Glutamatergic neuron (in vitro differentiated cells): Measurements from ENCODE around the gene KRTAP5-2. TPM values are rescaled to one million over a fixed set of nuclear protein-coding genes. Genes with fewer than 3 reads are reported as not detected.
"Not testable (repeated sequence)": the region's sequence is repeated elsewhere in the genome, so short reads cannot be mapped to it uniquely, and the experiment has no call there.

Experiments
- DNase-seq: peaks from one replicate; pipeline ENCODE4 v3.0.0; 2022
- H3K27ac Mint-ChIP-seq: one replicate; pipeline ENCODE4 v1.8.0; 2020; ENCODE audit warnings: mild to moderate bottlenecking, mixed read lengths, inconsistent platforms; ENCODE audit not compliant: unreplicated experiment
- H3K27me3 Mint-ChIP-seq: one replicate; pipeline ENCODE4 v1.8.0; 2020; ENCODE audit warnings: mild to moderate bottlenecking, moderate library complexity, mixed read lengths, inconsistent platforms; ENCODE audit not compliant: unreplicated experiment
- H3K36me3 Mint-ChIP-seq: one replicate; pipeline ENCODE4 v1.8.0; 2020; ENCODE audit warnings: mild to moderate bottlenecking, mixed read lengths, inconsistent platforms; ENCODE audit not compliant: unreplicated experiment
- H3K4me1 Mint-ChIP-seq: one replicate; pipeline ENCODE4 v1.8.0; 2020; ENCODE audit warnings: mild to moderate bottlenecking, low read depth, mixed read lengths, inconsistent platforms; ENCODE audit not compliant: unreplicated experiment
- H3K4me3 Mint-ChIP-seq: one replicate; pipeline ENCODE4 v1.8.0; 2020; ENCODE audit warnings: mild to moderate bottlenecking, mixed read lengths, inconsistent platforms; ENCODE audit not compliant: unreplicated experiment
- H3K9me3 Mint-ChIP-seq: one replicate; pipeline ENCODE4 v1.8.0; 2020; ENCODE audit warnings: mild to moderate bottlenecking, moderate library complexity, mixed read lengths, inconsistent platforms; ENCODE audit not compliant: unreplicated experiment
- total RNA-seq: library from RNA; stranded (reverse); fragmentation: NEBNext Ultra II Directional; extraction: Animal tissue kit (Norgen Biotek cat#: 25700); gene quantifications from one replicate; pipeline ENCODE4 v1.2.1, GENCODE V29; 2021; ENCODE audit not compliant: unreplicated experiment
- TF ChIP-seq, protein P1 (sequence below): fragments of 200-600 bp; sonication (generic); IDR thresholded peaks from one replicate; pipeline ENCODE4 v1.5.0; 2021; ENCODE audit not compliant: partially characterized antibody, unreplicated experiment

The KRTAP5-2 gene
- total RNA-seq, 1 donor from 2014 or later: not detected

GRCh38 chr11:1597331-1597993 is 632 bp downstream of the KRTAP5-2 start:
- no peak overlapping the region for H3K4me3 Mint-ChIP-seq

DNA sequence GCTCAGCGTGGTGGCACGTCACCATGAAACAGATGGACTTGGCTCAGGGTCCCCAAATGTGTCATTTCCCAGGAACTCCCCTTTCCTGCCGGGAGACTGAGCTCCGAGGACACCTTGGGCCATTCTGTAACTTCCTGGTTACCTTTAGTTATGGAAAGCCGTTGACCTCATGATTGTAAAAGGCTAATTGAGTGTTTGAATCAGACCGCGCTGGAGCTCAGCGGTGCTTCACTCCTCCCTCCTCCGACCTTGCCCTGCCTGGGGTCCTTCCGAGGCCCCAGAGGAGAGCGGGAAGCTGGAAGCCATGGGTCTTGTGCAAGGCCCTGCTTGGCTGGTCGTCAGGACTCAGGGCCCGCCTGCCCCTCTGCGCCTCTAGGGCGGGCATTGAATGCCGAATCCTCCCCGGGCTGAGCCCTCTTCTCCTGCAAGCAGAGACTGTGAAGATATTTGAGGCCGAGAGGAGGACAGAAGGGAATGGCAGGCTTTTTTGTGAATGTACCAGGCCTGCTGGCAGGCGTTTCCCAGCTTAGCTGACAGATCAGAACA is 1.4 kb downstream of the KRTAP5-2 start:
- not testable (repeated sequence) for H3K9me3 Mint-ChIP-seq, H3K27me3 Mint-ChIP-seq, H3K4me1 Mint-ChIP-seq, H3K4me3 Mint-ChIP-seq, DNase-seq
- peak overlapping the region; percentile 7 for H3K27ac Mint-ChIP-seq
- H3K36me3 Mint-ChIP-seq: peaks cover 14% of the 10 kb centered on the region

More at GRCh38 chr11:1597331-1597993, 632 bp downstream of the KRTAP5-2 start:
- Mint-ChIP-seq H3K36me3 (peaks cover 14% of the 10 kb centered on the region), H3K4me1 (no peaks in the 10 kb centered on the region), H3K27me3 (peaks cover 9% of the 10 kb centered on the region), H3K9me3 (peaks cover 11% of the 10 kb centered on the region), H3K27ac (no peak overlapping the region)
- TF ChIP-seq, protein P1, sequence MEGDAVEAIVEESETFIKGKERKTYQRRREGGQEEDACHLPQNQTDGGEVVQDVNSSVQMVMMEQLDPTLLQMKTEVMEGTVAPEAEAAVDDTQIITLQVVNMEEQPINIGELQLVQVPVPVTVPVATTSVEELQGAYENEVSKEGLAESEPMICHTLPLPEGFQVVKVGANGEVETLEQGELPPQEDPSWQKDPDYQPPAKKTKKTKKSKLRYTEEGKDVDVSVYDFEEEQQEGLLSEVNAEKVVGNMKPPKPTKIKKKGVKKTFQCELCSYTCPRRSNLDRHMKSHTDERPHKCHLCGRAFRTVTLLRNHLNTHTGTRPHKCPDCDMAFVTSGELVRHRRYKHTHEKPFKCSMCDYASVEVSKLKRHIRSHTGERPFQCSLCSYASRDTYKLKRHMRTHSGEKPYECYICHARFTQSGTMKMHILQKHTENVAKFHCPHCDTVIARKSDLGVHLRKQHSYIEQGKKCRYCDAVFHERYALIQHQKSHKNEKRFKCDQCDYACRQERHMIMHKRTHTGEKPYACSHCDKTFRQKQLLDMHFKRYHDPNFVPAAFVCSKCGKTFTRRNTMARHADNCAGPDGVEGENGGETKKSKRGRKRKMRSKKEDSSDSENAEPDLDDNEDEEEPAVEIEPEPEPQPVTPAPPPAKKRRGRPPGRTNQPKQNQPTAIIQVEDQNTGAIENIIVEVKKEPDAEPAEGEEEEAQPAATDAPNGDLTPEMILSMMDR: no peak
- no peak for DNase-seq

DNA sequence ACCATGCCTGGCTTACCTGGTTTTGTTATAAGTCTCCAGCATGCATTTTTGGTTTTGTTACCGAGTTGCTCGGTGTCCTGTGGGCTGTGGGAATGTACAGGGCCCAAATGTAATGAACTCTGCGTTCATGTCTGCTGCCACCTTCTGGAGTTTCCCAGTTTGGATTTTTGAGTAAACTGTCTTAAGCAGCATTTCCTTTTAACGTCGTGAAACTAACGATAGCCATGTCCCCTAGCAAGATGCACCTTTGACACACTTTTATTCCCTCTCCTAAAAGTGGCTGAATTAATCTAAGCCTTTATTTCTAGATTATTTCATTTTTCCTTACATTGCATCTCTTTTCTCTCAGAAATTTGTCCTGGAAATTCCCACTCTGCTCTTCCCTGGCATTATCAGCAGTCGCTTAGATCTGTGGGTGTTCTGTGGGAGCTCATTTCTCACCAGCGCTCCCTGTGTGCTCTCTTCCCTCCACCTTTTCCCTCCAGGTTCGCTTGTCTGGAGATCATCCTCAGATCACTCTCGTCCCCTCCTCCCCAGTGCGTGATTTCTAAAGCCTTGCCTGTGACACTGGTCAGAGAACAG is 2.0 kb downstream of the KRTAP5-2 start:
- H3K4me3 Mint-ChIP-seq: not testable (repeated sequence)

GRCh38 chr11:1592628-1593027 is 5.5 kb downstream of the KRTAP5-2 start:
- no peak overlapping the region for H3K27ac Mint-ChIP-seq
- TF ChIP-seq, protein P1: no peak
- peaks cover 11% of the 10 kb centered on the region for H3K36me3 Mint-ChIP-seq
- H3K4me3 Mint-ChIP-seq: no peak overlapping the region
- peaks cover 7% of the 10 kb centered on the region for H3K27me3 Mint-ChIP-seq
- DNase-seq: no peak
- H3K9me3 Mint-ChIP-seq: peaks cover 2% of the 10 kb centered on the region
- H3K4me1 Mint-ChIP-seq: peaks cover 9% of the 10 kb centered on the region

More for the DNA sequence above, 2.0 kb downstream of the KRTAP5-2 start:
- H3K27ac Mint-ChIP-seq: peak overlapping the region; percentile 7
- not testable (repeated sequence) for H3K4me1 Mint-ChIP-seq, DNase-seq, H3K9me3 Mint-ChIP-seq, H3K27me3 Mint-ChIP-seq
- H3K36me3 Mint-ChIP-seq: peaks cover 14% of the 10 kb centered on the region

DNA sequence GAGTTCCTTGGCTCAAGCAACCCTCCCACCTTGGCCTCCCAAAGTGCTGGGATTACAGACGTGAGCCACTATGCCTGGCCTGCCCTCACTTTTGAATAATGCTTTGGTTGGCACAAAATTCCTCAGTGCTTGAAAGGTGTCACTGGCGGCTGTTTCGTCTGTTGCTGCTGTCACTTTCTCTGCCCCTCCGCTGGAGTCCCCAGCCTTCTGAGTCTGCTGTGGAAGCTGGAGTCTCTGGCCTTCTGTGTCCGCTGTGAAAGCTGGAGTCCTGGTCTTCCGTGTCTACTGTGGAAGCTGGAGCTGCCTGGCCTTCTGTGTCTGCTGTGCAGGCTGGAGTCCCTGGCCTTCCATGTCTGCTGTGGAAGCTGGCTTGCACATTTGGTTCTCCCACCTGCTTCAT is 8.1 kb downstream of the KRTAP5-2 start:
- no peak for DNase-seq
- Mint-ChIP-seq H3K36me3 (peaks cover 4% of the 10 kb centered on the region), H3K27me3 (peaks cover 3% of the 10 kb centered on the region), H3K27ac (no peak overlapping the region), H3K4me1 (peaks cover 13% of the 10 kb centered on the region), H3K4me3 (no peak overlapping the region), H3K9me3 (no peaks in the 10 kb centered on the region)
- TF ChIP-seq, protein P1: no peak

GRCh38 chr11:1589191-1589963 is 8.7 kb downstream of the KRTAP5-2 start:
- H3K27ac Mint-ChIP-seq, H3K36me3 Mint-ChIP-seq, H3K9me3 Mint-ChIP-seq, DNase-seq, H3K27me3 Mint-ChIP-seq: not testable (repeated sequence)
- H3K4me1 Mint-ChIP-seq: peaks cover 13% of the 10 kb centered on the region
- H3K4me3 Mint-ChIP-seq: peak overlapping the region; percentile 50
